Glutamatergic neuron (in vitro differentiated cells): ENCODE results near the gene KIF17. TPM values are rescaled to one million over a fixed set of nuclear protein-coding genes. Genes with fewer than 3 reads are reported as not detected.

Experiments used
- DNase-seq: peaks from one replicate; pipeline ENCODE4 v3.0.0; 2022
- H3K27ac Mint-ChIP-seq: one replicate; pipeline ENCODE4 v1.8.0; 2020; ENCODE audit warnings: mild to moderate bottlenecking, mixed read lengths, inconsistent platforms; ENCODE audit not compliant: unreplicated experiment
- H3K27me3 Mint-ChIP-seq: one replicate; pipeline ENCODE4 v1.8.0; 2020; ENCODE audit warnings: mild to moderate bottlenecking, moderate library complexity, mixed read lengths, inconsistent platforms; ENCODE audit not compliant: unreplicated experiment
- H3K36me3 Mint-ChIP-seq: one replicate; pipeline ENCODE4 v1.8.0; 2020; ENCODE audit warnings: mild to moderate bottlenecking, mixed read lengths, inconsistent platforms; ENCODE audit not compliant: unreplicated experiment
- H3K4me1 Mint-ChIP-seq: one replicate; pipeline ENCODE4 v1.8.0; 2020; ENCODE audit warnings: mild to moderate bottlenecking, low read depth, mixed read lengths, inconsistent platforms; ENCODE audit not compliant: unreplicated experiment
- H3K4me3 Mint-ChIP-seq: one replicate; pipeline ENCODE4 v1.8.0; 2020; ENCODE audit warnings: mild to moderate bottlenecking, mixed read lengths, inconsistent platforms; ENCODE audit not compliant: unreplicated experiment
- H3K9me3 Mint-ChIP-seq: one replicate; pipeline ENCODE4 v1.8.0; 2020; ENCODE audit warnings: mild to moderate bottlenecking, moderate library complexity, mixed read lengths, inconsistent platforms; ENCODE audit not compliant: unreplicated experiment
- CTCF ChIP-seq: fragments of 200-600 bp; sonication (generic); IDR thresholded peaks from one replicate; pipeline ENCODE4 v1.5.0; 2021; ENCODE audit not compliant: partially characterized antibody, unreplicated experiment
- total RNA-seq: library from RNA; stranded (reverse); fragmentation: NEBNext Ultra II Directional; extraction: Animal tissue kit (Norgen Biotek cat#: 25700); gene quantifications from one replicate; pipeline ENCODE4 v1.2.1, GENCODE V29; 2021; ENCODE audit not compliant: unreplicated experiment

KIF17 gene
- total RNA-seq, 1 donor from 2014 or later = 1.6 TPM

- Mint-ChIP-seq H3K4me3 (no peak overlapping the region), H3K27ac (no peak overlapping the region), H3K9me3 (no peaks in the 10 kb centered on the region), H3K27me3 (no peaks in the 10 kb centered on the region), H3K36me3 (no peaks in the 10 kb centered on the region), H3K4me1 (no peaks in the 10 kb centered on the region)
- no peak for DNase-seq
- no peak for TF ChIP-seq CTCF
These were observed 33.7 kb upstream of the KIF17 start for GRCh38 chr1:20751462-20751990.

- no peak for TF ChIP-seq CTCF
- H3K27ac Mint-ChIP-seq = no peak overlapping the region
- no peaks in the 10 kb centered on the region for H3K36me3 Mint-ChIP-seq
- H3K27me3 Mint-ChIP-seq = no peaks in the 10 kb centered on the region
- H3K9me3 Mint-ChIP-seq = no peaks in the 10 kb centered on the region
- no peak overlapping the region for H3K4me3 Mint-ChIP-seq
- no peak for DNase-seq
- H3K4me1 Mint-ChIP-seq = peaks cover 7% of the 10 kb centered on the region
These were observed 24.9 kb upstream of the KIF17 start for GRCh38 chr1:20742671-20743070.

- H3K27me3 Mint-ChIP-seq = no peaks in the 10 kb centered on the region
- no peaks in the 10 kb centered on the region for H3K9me3 Mint-ChIP-seq
- H3K4me3 Mint-ChIP-seq = no peak overlapping the region
- H3K4me1 Mint-ChIP-seq = peaks cover 7% of the 10 kb centered on the region
- no peak overlapping the region for H3K27ac Mint-ChIP-seq
- TF ChIP-seq CTCF = no peak
- no peaks in the 10 kb centered on the region for H3K36me3 Mint-ChIP-seq
- no peak for DNase-seq
These were observed 23.0 kb upstream of the KIF17 start for GRCh38 chr1:20740781-20741180.

GRCh38 chr1:20739225-20739624, 21.4 kb upstream of the KIF17 start:
- H3K36me3 Mint-ChIP-seq = no peaks in the 10 kb centered on the region
- no peak for TF ChIP-seq CTCF
- no peaks in the 10 kb centered on the region for H3K9me3 Mint-ChIP-seq
- no peak for DNase-seq
- no peak overlapping the region for H3K27ac Mint-ChIP-seq
- no peaks in the 10 kb centered on the region for H3K27me3 Mint-ChIP-seq
- H3K4me3 Mint-ChIP-seq = no peak overlapping the region
- peaks cover 7% of the 10 kb centered on the region for H3K4me1 Mint-ChIP-seq

GRCh38 chr1:20735581-20736111, 17.8 kb upstream of the KIF17 start:
- no peak overlapping the region for H3K27ac Mint-ChIP-seq
- H3K4me1 Mint-ChIP-seq = peaks cover 2% of the 10 kb centered on the region
- peaks cover 2% of the 10 kb centered on the region for H3K9me3 Mint-ChIP-seq
- peaks cover 9% of the 10 kb centered on the region for H3K27me3 Mint-ChIP-seq
- TF ChIP-seq CTCF = no peak
- no peaks in the 10 kb centered on the region for H3K36me3 Mint-ChIP-seq
- H3K4me3 Mint-ChIP-seq = no peak overlapping the region
- DNase-seq = no peak
